Measurements from ENCODE around the gene NNAT.
"Not testable (repeated sequence)": the region's sequence is repeated elsewhere in the genome, so short reads cannot be mapped to it uniquely, and the experiment has no call there.

NNAT gene

GRCh38 chr20:37521061-37521771 is at the start of gene NNAT:
Gene NNAT (plus strand): TSS chr20:37521250. CDS start chr20:37521332, 82 bp downstream.
- peak; percentile 57 for DNase-seq

- no peak for DNase-seq
These were observed 49.3 kb upstream of the NNAT start for GRCh38 chr20:37471741-37472235.

DNA sequence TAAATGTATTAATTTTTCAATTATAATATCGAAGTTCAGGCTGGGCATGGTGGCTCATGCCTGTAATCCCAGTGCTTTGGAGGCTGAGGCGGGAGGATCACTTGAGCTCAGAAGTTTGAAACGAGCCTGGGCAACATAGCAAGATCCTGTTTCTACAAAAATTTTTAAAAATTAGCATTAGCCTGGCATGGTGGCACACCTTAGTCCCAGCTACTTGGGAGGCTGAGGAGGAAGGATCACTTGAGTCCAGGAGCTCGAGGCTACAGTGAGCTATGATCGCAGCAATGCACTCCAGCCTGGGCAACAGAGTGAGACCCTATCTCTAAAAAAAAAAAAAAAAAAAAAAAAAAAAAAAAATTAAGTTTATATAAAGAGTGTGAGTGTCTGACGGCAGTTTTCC is 48.6 kb upstream of the NNAT start:
- not testable (repeated sequence) for DNase-seq

GRCh38 chr20:37473249-37474000 is 47.6 kb upstream of the NNAT start:
- DNase-seq: no peak

GRCh38 chr20:37474386-37474785 is 46.7 kb upstream of the NNAT start:
- DNase-seq: no peak

DNA sequence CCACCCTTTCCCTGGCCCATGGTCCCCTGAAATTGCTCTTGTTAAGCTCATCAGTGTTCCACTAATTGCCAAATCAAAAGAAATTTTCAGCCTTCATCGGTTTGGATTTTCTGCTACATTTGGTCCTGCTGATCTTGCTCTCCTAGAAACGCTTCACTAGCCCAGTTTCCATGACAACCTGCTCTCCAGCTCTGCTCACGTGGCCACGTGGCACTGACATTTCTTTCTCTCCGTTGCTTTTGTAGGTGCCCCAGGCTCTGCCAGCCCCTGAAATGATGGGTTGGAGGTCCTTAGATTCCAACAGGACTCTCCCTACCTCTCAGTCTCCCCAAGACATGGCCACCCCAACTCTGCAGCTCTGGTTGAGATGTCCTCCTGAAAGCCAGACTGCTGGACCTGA is 45.8 kb upstream of the NNAT start:
- DNase-seq: no peak

DNA sequence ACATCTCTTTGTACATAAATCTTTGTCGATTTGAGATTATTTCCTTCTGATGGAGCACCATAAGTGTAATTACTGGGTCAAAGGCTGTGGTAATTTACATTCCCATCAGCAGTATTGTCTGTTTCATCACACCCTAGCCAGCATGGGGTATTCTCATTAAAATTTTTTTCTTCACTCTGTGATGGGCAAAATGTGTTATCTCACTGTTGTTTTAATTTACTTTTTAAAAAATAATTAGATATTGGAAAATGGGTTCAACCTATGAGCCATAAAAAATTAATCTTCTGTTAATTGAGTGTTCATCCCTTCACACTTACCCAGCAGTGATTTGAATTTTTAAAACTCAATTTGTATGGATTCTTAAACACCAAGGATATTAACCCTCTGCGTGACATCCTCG is 44.0 kb upstream of the NNAT start:
- DNase-seq: no peak

GRCh38 chr20:37479266-37479665 is 41.8 kb upstream of the NNAT start:
- no peak for DNase-seq

GRCh38 chr20:37479925-37480691 is 40.9 kb upstream of the NNAT start:
- no peak for DNase-seq

GRCh38 chr20:37480919-37481318 is 40.1 kb upstream of the NNAT start:
- DNase-seq: no peak

DNA sequence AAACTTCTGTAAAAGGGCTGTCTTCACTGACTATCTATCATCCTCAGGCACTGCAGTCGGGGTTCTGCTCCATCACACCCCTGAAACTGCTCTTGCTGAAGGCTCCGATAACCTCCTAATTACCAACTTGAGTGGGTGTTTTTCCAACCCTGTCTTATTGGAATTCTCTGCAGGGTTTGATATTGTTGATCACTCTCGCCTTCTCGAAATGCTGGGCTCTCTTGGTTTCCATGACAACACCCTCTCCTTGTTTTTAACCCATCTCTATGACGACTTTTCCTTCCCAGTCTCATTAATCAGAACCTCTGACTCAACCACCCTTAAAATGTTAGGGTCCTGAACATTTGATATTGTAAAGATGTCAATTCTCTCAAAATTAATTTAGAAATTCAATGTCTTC is 39.4 kb upstream of the NNAT start:
- no peak for DNase-seq

DNA sequence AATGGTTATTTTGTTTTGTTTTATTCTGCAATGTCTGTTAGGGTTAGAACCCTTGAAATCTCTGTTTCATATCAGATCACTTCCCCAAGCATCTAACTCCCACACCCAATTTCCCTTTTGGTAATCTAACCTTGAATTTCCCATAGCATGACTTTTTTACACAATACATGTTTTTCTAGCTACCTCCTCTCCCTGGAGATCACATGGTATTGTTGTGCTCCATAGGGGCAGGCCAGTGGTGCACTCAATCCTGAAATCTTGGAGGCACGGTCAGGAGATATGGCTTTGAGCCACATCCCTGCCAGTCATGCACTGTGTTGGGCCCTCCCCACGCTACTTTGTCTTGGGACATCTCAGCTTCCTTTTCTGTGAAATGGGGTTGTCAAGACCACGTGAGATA is 36.7 kb upstream of the NNAT start:
- no peak for DNase-seq

GRCh38 chr20:37486209-37486608 is 34.8 kb upstream of the NNAT start:
- not testable (repeated sequence) for DNase-seq

GRCh38 chr20:37490663-37491350 is 30.2 kb upstream of the NNAT start:
- no peak for DNase-seq

DNA sequence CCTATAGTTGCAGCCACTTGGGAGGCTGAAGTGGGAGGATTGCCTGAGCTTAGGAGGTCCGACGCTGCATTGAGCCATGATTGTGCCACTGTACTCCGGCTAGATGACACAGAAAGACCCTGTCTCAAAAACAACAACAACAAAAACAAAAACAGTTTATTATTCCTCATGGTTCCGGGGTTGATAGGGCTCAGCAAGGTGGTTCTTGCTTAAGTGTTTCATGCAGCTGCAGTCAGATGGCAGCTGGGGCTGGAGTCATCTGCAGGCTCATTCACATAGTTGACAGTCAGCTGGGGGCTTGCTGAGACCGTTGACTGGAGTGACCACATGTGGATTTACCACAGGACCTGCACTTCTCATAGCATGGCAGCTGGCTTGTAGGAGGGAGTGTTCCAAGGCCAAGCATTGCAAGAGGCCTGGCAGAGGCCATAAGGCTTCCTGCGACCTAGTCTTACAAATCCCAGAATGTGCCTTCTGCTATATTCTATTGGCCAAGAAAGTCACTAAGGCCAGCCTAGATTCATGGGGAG is 28.9 kb upstream of the NNAT start:
- DNase-seq: no peak

DNA sequence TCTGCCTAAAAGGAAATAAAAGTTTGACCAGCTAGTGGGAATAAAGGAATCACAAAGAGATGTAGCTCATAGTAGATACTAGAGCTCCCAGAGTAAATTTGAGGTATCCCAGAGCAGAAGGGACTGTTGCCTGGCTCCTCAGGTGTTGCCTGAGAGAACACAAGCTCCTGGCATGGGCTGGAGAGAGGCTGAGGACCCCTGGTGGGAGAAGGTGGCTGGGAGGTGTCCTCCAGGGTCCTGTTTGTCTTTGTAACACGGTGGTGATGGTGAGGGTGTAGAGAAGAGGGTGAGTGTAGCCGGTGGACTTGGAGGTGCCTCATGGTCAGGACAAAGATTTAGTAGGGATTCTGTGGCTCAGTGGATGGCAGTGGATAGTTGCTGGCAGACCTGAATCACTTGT is 28.1 kb upstream of the NNAT start:
- DNase-seq: no peak

- no peak for DNase-seq
These were observed 26.7 kb upstream of the NNAT start for GRCh38 chr20:37494301-37494700.

- DNase-seq: no peak
These were observed 26.3 kb upstream of the NNAT start for GRCh38 chr20:37494796-37495195.

DNA sequence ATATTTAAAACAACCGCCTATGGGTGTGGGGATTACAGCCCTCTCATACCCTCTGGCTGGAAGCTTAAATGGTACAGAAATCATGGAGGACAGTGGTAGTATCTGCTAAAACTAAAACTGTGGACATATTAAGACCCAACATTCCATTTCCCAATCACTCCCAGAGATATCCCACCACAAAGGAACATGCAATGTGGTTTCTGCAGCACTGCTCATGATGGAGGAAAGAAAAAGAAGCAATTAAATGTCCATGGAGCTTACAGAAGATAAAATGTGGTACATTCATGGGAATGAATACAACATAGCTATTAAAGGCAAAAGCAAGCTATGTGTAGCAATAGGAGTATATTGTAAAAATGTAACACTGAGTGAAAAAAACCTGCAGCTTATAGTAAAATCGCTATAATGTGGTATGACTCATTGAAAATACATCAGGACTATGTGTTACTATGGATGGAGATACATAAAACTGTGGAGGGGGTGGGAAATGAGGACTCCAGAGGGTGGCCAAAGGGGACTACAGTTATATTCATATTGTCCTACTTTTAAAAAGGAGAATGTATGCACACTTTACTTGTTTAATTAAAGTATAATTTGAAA is 22.9 kb upstream of the NNAT start:
- DNase-seq: no peak

DNA sequence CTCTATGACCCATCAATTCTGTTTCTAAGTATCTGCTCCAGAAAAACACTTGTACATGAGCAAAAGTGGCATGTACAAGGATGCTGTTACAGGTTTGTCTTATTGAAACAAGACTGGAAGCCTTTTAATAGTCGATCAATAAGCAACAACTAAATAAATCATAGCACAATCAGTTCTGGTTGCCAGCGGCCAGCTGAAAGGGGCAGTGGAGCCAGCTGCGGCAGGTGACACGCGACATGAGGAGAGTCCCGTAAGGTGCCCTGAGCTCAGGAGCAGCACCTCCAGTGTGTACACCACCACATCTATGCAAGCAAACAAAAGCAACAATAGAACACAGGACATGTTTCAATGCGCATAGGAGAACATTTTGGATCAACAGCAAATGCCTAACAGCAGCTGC is 20.7 kb upstream of the NNAT start:
- DNase-seq: no peak

DNA sequence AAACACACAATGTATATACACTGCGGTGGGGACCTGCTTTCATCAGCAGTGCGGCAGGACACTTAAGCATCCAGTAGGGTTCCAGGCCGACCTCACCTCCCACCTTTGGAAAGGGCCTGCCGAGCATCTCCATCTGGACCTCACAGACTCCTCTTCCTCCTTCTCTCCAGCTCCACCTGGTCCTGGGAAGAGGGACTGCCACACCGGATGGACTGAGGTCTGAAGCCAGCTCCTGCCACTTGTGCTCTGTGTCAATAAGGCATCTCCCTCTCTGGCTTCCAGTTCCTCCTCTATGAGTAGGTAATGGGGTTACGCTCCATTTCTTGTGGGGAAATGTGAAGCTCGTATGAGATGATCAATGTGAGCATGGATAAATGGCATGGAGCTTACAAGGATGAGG is 19.1 kb upstream of the NNAT start:
- no peak for DNase-seq

DNA sequence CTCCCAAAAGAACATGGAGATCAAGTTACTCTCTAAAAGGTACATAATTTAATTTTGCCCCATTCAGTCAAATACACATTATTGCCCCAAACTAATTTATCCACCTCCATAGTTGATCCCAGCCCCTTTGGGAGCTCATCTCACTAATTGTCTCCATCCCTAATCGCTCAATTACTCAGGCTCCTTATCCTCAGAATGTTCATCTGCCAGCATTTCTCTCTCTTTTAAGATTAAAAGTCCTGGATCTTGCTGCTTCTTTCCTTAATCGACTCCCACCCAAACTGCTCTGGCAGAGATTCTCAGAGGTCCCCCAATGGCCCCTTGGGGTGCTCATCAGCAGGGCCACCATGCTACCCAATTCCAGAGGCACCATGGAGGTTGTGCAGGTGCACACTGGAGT is 18.4 kb upstream of the NNAT start:
- no peak for DNase-seq

All from activated effector memory CD4-positive, alpha-beta T cell treated with anti-CD3 and anti-CD28 coated beads, Interleukin-2, amount 50 U/mL, for 16 hours (primary cell).